ENCODE measurements around the gene SDS.
A peak's percentile ranks its signal among the peaks of the same experiment; 100 is the strongest.

SDS gene

DNA sequence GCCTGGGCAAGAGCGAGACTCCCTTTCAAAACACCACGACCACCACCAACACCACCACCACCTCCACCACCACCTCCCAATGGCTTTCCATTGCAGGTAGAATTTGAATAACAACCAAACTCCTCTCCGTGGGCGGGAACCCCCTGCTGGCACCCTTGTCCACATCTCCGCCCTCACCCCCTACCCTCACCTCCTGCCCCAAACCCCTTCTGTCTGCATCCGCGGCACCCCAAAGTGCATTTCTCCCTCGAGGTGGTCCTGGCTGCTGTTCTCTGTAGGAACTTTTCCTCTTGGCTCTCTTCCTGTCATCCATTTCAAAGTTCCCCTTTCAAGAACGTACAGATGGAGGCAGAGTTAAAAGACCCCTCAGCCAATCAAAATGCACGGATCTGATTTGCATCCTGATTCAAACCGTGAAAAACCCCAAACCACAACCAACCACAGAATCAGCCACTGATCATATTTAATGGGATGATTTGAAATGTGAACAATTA is 22.3 kb upstream of the SDS start:
- FAIRE-seq: no peak

DNA sequence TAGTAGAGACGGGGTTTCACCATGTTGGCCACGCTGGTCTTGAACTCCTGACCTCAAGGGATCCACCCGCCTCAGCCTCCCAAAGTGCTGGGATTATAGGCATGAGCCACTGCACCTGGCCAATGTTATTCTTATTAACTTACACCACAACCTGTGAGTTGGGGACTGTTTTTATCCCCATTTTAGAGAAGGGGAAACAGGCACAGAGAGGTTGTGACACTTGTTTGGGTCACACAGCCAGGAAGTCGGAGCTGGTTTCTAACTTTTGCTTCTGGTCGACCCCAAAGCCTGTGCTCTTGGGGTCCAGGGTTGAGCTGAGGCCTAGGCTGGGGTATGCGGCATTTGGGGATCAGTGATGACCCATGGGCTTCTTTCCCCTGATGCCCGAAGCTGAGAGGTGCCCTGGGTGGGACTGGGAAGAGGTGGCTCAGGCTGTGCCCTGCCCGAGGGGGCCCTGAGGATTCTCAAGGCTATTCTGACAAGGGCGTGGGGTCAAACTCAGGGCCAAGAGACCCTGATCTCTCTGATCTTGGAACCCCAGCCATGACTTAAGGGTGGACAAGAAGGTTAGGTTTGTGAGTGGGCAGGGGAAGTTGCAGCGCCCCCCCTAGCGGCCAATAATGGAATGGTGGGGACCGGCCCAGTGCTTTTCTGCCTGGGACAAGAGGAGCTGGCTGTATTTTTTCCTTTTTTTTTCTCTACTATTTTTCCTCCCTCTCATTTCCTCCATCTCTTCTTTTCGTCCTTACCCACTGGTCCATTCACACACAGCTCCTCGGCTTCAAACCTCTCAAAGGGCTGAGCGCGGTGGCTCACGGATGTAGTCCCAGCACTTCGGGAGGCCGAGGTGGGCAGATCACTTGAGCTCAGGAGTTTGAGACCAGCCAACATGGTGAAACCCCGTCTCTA is 21.5 kb upstream of the SDS start:
- DNase-seq (ENCODE audit: insufficient read length, low spot score): peak; percentile 48
- no peak for FAIRE-seq

More for the DNA sequence above, 22.3 kb upstream of the SDS start:
- DNase-seq (ENCODE audit: insufficient read length, low spot score): no peak

DNA sequence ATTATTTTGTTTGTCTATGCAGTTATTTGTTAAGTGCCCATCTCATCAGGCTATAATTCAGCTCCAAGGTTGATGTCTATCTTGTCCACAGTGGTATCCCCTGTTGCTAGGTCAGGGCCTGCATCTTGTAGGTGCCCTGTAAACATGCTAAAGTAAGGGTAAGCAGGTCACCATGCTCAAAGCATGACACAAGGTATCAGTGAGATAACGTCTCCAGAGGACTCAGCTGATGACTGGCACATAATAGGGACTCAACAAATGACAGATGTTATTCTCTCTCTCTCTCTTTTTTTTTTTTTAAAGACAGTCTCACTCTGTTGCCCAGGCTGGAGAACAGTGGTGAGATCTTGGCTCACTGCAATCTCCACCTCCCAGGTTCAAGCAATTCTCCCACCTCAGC is 20.8 kb upstream of the SDS start:
- FAIRE-seq: no peak
- no peak for DNase-seq (ENCODE audit: insufficient read length, low spot score)

DNA sequence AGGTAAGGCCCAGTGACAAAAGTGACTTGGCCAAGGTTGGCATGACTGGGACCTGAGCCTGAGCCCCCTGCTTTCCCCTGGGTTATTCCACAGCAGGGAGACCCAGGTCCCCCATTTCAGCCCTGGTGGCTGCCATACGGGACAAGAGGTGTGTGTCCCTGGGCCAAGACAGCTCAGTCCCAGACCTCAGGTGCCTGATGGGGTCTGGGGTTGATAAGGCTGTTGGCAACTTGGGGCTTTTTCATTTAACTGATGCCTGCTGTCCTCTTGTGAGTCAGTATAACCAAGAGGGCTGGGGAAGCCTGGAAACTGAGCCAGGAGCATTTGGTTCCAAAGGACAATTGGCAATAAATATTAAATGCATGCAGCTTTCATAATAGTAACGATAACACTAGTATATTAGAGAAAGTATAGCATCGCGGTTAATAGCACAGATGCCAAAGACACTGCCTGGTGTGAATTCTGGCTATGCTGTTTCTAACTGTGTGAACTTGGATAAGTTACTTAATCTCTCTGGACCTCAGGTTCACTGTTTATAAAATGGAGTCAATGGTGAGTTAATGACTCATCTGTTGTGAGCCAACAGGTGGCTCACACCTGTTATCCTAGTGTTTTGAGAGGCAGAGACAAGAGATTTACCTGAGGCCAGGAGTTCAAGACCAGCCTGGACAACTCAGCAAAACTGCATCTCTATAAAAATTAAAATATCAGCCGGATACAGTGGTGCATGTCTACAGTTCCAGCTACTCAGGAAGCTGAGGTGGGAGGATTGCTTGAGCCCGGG is 19.4 kb upstream of the SDS start:
- DNase-seq (ENCODE audit: insufficient read length, low spot score) (no peak), FAIRE-seq (no peak)

DNA sequence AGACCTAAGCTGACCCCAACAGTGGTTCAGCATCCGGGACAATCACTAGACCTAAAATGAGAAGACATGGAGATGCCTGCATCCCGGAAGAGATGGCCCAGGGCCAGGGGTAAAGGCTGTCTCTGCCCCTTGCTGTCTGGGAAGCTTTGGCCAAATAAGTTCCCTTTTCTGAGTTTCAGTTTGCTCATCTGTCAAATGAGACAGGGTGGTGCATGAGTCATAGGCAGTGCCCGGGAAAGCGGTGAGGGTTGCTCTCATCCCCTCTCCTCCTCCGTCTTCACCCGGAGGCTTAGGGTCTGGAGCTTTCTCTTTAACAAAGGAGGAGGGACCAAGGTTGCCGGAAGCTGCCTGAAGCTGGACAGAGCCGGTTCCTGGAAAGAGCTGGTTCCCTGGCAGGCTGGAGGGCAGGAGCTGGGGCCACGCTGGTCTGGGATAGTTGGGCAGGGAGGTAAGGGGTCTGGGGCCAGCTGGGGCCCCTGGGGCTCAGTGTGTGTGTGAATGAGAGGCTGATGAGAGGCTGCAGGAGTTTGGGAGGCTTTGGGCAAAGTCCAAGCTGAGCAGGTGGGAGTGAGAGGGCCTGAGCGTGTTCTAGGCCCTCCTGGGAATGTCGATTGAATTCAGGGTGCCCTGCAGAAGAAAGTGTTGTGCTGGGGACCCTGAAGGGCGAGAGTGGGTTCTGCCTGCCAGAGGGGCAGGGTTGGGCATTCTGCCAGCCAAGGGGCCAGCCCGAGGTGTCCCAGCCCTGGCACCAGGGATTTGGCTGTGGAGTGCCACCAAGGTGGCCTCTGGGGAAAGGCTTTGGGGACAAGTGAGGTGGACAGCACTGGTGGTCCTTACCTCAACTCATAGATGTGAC is 18.6 kb upstream of the SDS start, which contains the start of gene SDSL:
TSS of gene SDSL (plus strand) at position 351 of the 856 bp plus-strand sequence. CDS start 5,603 bp downstream, outside the sequence.
- FAIRE-seq (peak; percentile 28), DNase-seq (ENCODE audit: insufficient read length, low spot score) (peak; percentile 88)

DNA sequence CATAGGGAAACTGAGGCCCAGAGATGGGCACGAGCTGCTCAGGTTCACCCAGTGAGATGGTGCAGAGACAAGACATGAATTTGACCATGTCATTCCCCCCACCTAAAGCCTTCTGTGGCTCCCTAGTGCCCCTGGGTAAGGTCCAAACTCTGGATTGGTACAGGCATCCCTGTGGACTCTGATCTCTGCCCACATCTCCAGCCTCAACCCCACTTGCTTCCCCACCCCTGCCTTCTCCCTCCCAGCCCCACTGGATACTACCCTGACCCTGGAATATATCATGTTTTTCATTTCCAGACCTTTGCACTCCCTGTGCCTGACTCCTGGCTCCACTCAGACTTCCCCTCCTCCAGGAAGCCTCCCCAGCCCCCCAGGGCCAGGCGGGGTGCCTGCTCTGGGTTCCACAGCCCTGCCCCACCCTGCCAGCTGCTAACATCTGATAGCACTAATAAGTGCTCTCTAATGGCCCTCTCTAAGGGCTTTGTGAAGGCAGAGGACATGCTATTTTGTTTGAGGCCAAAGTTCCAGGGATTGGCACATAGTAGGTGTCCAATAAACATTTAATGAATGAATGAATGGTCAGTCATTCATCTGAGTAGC is 17.4 kb upstream of the SDS start:
- DNase-seq (ENCODE audit: insufficient read length, low spot score) (no peak), FAIRE-seq (no peak)

DNA sequence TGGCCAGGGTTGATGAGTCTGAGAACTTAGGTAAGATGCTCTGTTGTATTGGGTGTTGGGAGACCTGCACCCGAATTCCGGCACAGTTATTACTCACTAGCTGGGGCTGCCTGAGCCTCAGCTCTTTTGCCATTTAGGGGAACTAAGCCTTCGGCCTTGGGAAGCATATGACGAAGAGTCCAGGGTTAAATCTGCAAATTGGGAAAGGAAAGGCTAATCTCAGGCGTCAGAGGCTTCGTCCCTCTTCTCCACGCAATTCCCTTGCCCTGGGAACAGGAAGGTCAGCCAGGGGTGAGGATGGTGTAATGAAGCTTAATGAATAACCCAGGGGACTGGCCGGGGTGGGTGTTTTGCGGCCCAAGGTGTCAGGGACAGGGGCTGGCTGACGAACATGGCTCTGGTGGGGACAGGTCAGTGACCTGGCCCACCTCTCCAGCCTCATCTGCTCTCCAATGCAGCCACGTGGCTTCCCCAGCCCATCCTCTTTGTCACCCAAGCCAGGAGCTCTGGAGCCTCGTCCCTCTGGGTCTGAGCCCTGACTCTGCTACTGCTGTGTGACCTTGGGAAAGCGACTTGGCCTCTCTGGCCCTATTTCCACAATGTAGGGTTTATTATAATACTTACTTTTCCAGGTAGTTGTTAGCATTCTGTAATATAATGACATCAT is 14.7 kb upstream of the SDS start:
- FAIRE-seq (no peak), DNase-seq (ENCODE audit: insufficient read length, low spot score) (no peak)

DNA sequence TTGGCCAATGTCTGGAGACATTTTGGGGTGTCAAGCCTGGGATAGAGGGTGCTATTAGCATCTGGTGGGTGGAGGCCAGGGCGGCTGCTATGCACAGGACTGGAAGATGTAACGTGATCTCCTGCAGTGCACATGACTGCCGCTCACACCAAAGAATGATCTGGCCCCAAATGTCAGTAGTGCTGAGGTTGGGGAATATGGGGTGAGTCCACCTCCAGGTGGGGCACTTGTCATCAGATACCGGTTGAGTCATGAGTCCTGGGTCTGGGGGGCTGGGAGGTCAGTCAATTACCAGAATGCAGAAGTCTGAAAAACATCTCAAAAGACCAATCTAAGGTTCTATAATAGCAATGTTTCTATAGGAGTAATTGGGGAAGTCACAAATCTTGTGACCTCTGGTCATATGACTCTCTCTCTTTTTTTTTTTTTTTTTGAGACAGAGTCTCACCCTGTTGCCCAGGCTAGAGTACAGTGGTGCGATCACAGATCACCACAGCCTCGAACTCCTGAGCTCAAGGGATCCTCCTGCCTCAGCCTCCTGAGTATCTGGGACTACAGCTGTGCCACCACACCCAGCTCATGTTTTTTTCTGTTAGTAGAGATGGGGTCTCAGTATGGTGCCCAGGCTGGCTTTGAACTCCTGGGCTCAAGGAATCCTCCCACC is 12.5 kb upstream of the SDS start:
- FAIRE-seq: no peak

DNA sequence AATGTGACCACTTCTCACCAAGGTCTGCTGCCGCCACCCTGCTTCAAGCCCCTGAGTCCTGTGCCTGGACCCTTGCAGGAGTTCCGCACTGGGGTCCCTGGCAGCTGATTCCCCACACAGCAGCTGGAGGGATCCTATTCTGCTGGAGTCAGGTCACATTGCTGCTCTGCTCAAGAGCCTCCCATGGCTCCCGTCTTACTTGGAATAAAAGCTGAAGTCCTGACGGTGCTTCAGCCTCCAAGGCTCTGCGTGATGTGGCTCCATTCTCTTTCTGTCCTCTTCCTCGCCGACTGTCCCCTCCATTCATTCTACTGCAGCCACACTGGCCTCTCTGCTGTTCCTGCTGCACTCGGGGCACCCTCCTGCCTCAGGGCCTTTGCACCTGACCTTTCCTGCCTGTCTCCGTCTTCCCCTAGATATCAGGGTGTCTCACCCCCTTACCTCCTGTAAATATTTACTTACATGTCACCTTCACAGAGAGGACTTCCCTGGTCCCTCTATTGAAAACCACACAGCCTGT is 10.9 kb upstream of the SDS start:
- DNase-seq (ENCODE audit: insufficient read length, low spot score): no peak
- FAIRE-seq: no peak

More for the DNA sequence above, 12.5 kb upstream of the SDS start:
- no peak for DNase-seq (ENCODE audit: insufficient read length, low spot score)

DNA sequence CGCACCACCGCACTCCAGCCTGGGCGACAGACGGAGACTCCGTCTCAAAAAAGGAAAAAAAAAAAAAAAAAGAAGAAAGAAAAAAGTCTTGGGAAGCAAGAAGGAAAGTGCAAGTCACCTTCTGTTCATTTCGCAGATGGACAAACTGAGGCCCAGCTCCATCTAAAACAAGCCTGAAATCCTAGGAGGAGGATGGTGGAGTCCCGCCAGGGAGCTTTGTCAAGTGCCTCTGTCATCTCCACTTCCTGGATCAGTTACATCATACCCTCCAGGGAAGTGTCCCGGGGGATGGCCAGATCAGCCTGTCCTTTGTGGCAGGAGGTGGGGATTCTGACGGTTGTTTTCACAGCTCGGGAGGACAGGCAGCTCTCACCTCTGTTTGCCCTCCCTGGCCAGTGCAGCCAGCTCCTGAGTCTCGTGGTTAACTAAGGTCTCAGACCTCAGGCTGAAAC is 9.8 kb upstream of the SDS start:
- DNase-seq (ENCODE audit: insufficient read length, low spot score): peak; percentile 35

DNA sequence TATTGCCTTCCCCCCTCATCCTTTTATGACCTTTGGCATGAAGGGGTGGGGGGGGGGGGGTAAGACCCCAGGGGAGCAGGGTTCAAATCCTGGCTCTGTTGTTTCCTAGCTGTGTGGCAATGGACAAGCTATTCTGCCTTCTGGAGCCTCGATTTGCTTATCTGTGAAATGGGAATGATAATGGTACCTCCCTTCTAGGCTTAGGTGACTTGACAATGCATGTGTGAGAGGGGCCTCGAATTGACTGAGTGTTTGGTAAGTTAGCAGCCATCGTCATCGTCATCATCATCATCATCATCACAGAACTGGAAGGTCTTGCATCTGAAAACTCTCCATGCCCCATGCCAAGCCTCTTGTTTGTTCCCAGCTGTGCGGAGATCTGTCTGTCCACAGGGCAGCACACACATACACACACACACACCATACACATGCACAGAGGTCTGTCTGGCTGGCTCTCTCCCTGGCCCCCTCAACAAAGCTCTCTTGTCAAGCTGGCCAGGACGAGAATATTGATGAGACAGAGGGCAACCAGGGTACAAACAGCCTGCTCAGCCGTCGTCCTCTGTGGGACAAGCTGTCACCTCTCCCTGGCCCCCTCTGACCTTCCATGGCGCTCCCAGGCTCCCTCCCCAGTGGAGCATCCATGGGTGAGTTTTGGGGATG is 5.9 kb upstream of the SDS start:
- DNase-seq (ENCODE audit: insufficient read length, low spot score): no peak
- FAIRE-seq: no peak

More for the DNA sequence above, 9.8 kb upstream of the SDS start:
- FAIRE-seq: no peak

DNA sequence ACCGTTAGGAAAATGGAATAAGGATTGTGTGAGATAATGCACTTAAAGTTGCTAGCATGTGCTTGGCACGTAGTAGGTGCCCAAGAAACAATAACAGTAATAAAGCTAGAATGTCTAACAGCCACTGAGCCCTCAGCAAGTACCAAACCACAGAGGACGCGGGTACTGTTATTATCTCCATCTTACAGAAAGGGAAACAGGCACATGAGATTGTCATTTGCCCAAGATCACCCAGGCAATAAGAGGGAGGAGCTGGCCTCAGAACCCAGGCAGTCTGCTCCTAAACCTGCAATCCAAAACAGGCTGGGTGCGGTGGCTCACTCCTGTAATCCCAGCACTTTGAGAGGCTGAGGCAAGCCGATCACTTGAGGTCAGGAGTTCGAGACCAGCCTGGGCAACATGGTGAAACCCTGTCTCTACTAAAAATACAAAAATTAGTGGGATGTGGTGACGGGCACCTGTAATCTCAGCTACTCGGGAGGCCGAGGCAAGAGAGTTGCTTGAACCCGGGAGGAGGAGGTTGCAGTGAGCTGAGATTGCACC is 5.1 kb upstream of the SDS start:
- FAIRE-seq (no peak), DNase-seq (ENCODE audit: insufficient read length, low spot score) (no peak)

DNA sequence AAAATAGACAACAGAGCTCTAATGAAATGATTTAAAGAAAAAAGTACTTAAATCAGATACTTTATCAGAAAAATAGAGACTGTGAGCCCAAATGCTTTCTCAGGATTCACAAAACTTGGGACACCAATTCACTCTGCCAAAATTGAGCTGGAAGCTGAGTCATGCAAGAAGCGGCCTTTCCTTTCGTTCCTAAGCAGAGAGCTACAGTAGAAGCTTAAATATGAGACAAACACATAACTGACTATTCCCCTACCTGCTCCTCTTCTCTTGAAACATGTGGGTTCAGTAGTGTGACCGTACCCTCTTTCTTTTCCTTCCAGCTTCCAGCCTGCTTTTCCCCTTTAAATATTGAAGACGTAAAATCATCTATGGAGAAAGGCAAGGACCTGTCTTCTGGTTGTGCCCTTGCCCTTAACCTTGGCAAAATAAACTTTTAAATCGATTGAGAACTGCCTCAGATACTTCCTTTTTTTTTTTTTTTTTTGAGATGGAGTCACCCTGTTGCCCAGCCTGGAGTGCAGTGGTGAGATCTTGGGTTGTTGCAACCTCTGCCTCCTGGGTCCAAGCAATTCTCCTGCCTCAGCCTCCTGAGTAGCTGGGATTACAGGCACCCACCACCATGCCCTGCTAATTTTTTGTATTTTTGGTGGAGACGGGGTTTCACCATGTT is 4.4 kb upstream of the SDS start:
- FAIRE-seq (no peak), DNase-seq (ENCODE audit: insufficient read length, low spot score) (no peak)

DNA sequence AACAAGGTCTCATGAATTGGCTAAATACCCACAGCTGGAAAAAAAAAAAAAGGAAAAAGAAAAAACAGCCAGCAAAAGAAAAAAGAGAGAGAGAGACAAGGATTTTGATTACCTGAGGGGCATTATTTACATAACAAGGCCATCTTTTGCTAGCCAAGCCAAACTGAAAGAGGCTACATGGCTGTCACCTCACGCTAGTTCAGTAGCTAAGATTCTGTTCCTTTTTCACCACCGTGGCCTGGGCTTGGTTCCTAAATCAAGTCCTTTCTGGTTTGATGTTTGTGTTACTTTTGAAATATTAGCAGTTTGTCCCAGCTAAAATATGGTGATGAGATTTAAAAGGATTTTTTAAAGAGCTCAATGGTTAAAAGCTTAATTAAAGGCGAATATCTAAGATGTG is 2.0 kb upstream of the SDS start:
- DNase-seq (ENCODE audit: insufficient read length, low spot score) (no peak), FAIRE-seq (no peak)

DNA sequence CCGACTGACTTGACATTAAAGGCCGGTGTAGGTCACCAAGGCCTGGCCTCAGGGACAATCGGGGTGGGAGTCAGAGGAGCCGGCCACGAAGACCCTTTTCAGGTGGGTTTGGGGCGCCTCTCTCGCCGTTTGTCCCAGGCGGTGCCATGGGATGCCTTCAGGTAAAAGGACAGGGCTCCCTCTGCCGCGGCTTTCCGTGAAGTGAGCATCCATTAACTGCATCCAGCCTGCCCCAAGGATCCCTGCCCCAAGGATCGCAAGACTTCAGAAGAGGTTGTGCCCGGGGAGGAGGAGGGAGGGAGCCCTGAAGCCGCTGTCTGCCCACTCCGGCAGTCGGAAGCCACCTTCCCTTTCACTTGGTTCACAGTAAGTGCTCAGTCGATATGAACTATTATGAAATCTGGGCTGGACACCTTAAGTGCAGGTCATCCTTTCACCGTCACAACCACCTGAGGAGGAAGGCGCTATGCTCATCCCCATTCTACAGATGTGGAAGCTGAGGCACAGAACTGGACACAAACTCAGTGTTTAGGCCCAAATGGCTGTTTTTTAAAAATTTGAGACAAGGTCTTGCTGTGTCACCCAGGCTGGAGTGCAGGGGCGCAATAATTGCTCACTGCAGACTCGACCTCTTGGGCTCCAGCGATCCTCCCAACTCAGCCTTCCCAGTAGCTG is 964 bp downstream of the SDS start:
- FAIRE-seq (no peak), DNase-seq (ENCODE audit: insufficient read length, low spot score) (no peak)

DNA sequence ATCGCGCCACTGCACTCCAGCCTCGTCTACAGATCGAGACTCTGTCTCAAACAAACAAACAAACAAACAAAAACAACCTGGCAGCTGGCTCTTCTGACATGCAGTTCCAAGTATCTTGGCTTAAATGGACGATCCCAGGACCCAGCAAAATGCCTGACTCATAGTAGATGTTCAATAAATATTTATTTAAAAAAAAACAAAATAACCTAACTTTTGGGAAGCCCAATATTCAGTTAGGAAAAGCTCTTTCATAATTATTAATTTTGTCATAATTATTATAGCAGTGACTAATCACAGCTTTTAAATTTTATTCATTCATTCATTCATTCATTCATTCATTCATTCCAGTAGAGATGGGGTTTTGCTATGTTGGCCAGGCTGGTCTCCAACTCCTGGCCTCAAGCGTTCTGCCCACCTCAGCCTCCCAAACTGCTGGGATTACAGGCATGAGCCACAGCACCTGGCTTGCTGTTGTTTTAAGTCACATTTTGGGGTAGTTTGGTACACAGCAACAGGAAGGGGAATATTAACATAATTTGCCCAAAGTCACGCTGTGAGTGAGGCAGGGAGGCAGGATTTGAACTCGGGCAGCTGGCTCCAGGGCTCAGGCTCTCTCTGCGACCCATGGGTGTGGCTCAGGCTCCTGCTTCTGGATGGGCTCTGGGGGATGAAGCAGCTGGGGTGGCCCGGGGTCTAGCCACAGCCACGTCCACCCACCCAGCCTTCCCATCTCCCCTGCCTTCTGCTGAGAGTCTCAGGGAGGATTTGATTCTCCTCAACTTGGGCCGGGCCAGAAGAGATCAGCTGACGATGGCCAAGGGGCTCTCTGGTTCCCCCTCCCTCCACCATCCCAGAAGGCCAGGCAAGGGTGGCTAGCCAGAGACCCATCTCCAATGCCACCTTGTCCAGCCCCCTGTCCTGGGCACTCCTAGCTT is 2.4 kb downstream of the SDS start:
- FAIRE-seq: no peak
- DNase-seq (ENCODE audit: insufficient read length, low spot score): no peak
